ENCODE data around the gene LMAN2.

DNA sequence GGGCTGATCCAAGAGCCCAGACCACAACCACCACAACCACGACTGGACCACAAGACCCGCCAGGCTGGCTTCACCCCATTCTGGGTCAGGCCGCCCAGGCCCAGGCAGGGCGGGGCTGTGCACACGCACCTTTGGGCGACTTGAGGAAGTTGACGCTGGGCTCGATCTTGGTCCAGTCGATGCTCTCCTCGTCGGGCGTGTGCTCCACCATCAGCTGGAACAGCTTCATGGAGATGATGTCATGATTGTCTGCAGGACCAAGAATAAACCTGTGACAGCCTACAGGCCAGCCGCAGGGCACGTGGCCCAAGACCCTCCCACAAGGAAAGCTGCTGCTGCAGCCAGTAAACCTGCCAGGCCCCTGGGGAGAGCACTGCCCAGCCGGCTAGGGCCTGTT lies 17.3 kb downstream of the LMAN2 start:
- TF ChIP-seq, protein P1, sequence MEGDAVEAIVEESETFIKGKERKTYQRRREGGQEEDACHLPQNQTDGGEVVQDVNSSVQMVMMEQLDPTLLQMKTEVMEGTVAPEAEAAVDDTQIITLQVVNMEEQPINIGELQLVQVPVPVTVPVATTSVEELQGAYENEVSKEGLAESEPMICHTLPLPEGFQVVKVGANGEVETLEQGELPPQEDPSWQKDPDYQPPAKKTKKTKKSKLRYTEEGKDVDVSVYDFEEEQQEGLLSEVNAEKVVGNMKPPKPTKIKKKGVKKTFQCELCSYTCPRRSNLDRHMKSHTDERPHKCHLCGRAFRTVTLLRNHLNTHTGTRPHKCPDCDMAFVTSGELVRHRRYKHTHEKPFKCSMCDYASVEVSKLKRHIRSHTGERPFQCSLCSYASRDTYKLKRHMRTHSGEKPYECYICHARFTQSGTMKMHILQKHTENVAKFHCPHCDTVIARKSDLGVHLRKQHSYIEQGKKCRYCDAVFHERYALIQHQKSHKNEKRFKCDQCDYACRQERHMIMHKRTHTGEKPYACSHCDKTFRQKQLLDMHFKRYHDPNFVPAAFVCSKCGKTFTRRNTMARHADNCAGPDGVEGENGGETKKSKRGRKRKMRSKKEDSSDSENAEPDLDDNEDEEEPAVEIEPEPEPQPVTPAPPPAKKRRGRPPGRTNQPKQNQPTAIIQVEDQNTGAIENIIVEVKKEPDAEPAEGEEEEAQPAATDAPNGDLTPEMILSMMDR (IDR thresholded peaks at IDR 0.05; ENCODE audit: insufficient read depth, low read depth, low read length) = no peak
- no peak for TF ChIP-seq EZH2 (IDR thresholded peaks at IDR 0.05; ENCODE audit: insufficient read depth, low read length)

Measured in astrocyte (in vitro differentiated cells and primary cell).